Calu3 (cell line): ENCODE results near the gene DENND11. TPM values are rescaled to one million over a fixed set of nuclear protein-coding genes. Genes with fewer than 3 reads are reported as not detected.

Source experiments
- BruUV-seq: library from RNA; stranded (reverse); fragments of 400-500 nt; replicated peaks from 2 replicates; lab custom pipeline; 2021; lab: Mats Ljungman, UMichigan
- CTCF ChIA-PET: fragments of 300-600 bp; sonication (Branson Sonifier 250); formaldehyde crosslinking; loops from one replicate; lab custom pipeline; 2022; ENCODE audit warnings: antibody characterized with exemption; lab: Charles Lee
- DNase-seq: peaks from one replicate; pipeline ENCODE4 v3.0.0; 2022
- H3K27ac Mint-ChIP-seq: one replicate; pipeline ENCODE4 v1.8.0; 2022; ENCODE audit warnings: mixed read lengths; ENCODE audit not compliant: unreplicated experiment
- H3K27me3 Mint-ChIP-seq: one replicate; pipeline ENCODE4 v1.8.0; 2022; ENCODE audit warnings: mixed read lengths; ENCODE audit not compliant: unreplicated experiment
- H3K36me3 Mint-ChIP-seq: one replicate; pipeline ENCODE4 v1.8.0; 2022; ENCODE audit warnings: mild to moderate bottlenecking, moderate library complexity, mixed read lengths; ENCODE audit not compliant: insufficient read depth, unreplicated experiment
- H3K4me1 Mint-ChIP-seq: one replicate; pipeline ENCODE4 v1.8.0; 2022; ENCODE audit warnings: mild to moderate bottlenecking, low read depth, mixed read lengths; ENCODE audit not compliant: unreplicated experiment
- H3K4me3 Mint-ChIP-seq: one replicate; pipeline ENCODE4 v1.8.0; 2022; ENCODE audit warnings: mild to moderate bottlenecking, low read depth, moderate library complexity, mixed read lengths; ENCODE audit not compliant: unreplicated experiment
- H3K9me3 Mint-ChIP-seq: one replicate; pipeline ENCODE4 v1.8.0; 2022; ENCODE audit warnings: low read depth, mixed read lengths; ENCODE audit not compliant: unreplicated experiment
- intact Hi-C: fragments of 100-400 bp; cut with micrococcal nuclease; formaldehyde crosslinking; loops from one replicate; pipeline ENCODE4 v1.10.0; 2022; ENCODE audit not compliant: unreplicated experiment
- total RNA-seq: library from RNA; stranded (reverse); gene quantifications from 2 replicates; pipeline ENCODE4 v1.2.3, GENCODE V29; 2022
- TF ChIP-seq, protein P1 (sequence below): fragments of 200-600 bp; IDR thresholded peaks from one replicate; pipeline ENCODE4 v1.8.0; 2022; ENCODE audit warnings: antibody characterized with exemption; ENCODE audit not compliant: unreplicated experiment

Gene DENND11
- total RNA-seq, 1 experiment from 2014 or later: 26.5 TPM

DNA sequence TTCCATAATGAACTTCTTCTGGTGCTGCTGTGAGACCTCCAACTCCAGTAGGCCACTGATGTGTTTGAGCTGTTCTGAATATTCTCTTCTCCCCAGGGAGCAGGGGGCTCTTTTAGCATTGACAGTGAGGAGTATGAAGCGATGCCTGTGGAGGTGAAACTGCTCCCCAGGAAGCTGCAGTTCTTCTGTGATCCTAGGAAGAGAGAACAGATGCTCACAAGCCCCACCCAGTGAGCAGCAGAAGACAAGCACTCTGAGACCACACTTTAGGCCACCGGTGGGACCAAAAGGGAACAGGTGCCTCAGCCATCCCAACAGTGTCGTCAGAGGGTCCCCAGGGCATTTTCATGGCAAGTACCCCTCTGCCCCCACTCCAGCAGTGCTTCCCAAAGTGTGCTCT, 49.3 kb downstream of the DENND11 start:
- CTCF ChIA-PET: no interaction called here
- Mint-ChIP-seq H3K4me3 (no peak overlapping the region), H3K9me3 (no peaks in the 10 kb centered on the region), H3K36me3 (peaks cover 22% of the 10 kb centered on the region), H3K27me3 (no peaks in the 10 kb centered on the region), H3K4me1 (peaks cover 7% of the 10 kb centered on the region), H3K27ac (no peak overlapping the region)
- no TSS peak for BruUV-seq
- intact Hi-C loops: loop anchor here (5.0 kb wide), 2 partner anchors 135 to 580 kb away; partner anchors contain the start of gene TMEM178B
- DNase-seq: no peak
- TF ChIP-seq, protein P1, sequence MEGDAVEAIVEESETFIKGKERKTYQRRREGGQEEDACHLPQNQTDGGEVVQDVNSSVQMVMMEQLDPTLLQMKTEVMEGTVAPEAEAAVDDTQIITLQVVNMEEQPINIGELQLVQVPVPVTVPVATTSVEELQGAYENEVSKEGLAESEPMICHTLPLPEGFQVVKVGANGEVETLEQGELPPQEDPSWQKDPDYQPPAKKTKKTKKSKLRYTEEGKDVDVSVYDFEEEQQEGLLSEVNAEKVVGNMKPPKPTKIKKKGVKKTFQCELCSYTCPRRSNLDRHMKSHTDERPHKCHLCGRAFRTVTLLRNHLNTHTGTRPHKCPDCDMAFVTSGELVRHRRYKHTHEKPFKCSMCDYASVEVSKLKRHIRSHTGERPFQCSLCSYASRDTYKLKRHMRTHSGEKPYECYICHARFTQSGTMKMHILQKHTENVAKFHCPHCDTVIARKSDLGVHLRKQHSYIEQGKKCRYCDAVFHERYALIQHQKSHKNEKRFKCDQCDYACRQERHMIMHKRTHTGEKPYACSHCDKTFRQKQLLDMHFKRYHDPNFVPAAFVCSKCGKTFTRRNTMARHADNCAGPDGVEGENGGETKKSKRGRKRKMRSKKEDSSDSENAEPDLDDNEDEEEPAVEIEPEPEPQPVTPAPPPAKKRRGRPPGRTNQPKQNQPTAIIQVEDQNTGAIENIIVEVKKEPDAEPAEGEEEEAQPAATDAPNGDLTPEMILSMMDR: no peak

Other genes starting within 250 kb of the DENND11 start
- 31.5 and 32.3 TPM in 2 replicates for gene AGK, start 150.8 kb downstream of the DENND11 start, total RNA-seq
- gene WEE2, start 6.2 kb upstream of the DENND11 start, total RNA-seq: not detected in 2 replicates
- 162 and 164 TPM in 2 replicates for gene SSBP1, start 36.2 kb upstream of the DENND11 start, total RNA-seq
- 2.8 and 3.8 TPM in 2 replicates for gene TAS2R3, start 61.9 kb upstream of the DENND11 start, total RNA-seq
- gene TAS2R4, start 74.5 kb upstream of the DENND11 start, total RNA-seq: 2.4 and 3.0 TPM in 2 replicates
- gene TAS2R5, start 88.1 kb upstream of the DENND11 start, total RNA-seq: 3.0 and 3.6 TPM in 2 replicates
- not detected in 2 replicates for gene PRSS37, start 139.3 kb upstream of the DENND11 start, total RNA-seq
- gene OR9A4, start 214.2 kb upstream of the DENND11 start, total RNA-seq: not detected in 2 replicates
- not detected in 2 replicates for gene CLEC5A, start 244.8 kb upstream of the DENND11 start, total RNA-seq